GM12872 (cell line): ENCODE measurements around the gene METTL13.

ENCODE experiments used
- CTCF ChIP-seq: IDR thresholded peaks from 3 replicates; pipeline ENCODE4 v1.5.1; 2011; ENCODE audit warnings: low read depth, mild to moderate bottlenecking, low read length, moderate library complexity; ENCODE audit not compliant: insufficient read depth

Gene METTL13

DNA sequence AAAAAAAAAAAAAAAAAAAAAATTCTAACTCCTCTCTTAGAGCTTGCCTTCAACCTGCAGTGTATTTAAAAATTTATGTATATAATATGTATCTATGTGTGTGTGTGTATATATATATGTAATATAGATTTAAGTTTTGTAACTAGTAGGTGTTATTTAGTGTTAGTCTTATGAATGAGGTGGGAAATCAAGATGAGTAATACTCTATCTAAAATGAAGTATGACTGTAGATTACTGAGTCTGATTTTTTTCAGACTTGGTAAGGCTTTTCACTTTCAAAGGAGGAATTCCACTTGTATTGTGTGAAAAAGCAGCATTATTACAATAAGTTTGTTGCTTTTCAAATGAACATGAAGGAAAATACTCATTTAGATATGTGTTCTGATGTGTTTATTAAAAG, 54.4 kb downstream of the METTL13 start:
- TF ChIP-seq CTCF = no peak

- no peak for TF ChIP-seq CTCF
Observed at GRCh38 chr1:171841050-171841910, 59.8 kb downstream of the METTL13 start, which contains the start of gene DNM3. TSS of gene DNM3 (plus strand) at chr1:171841498. CDS start at chr1:171841657, 159 bp downstream.

DNA sequence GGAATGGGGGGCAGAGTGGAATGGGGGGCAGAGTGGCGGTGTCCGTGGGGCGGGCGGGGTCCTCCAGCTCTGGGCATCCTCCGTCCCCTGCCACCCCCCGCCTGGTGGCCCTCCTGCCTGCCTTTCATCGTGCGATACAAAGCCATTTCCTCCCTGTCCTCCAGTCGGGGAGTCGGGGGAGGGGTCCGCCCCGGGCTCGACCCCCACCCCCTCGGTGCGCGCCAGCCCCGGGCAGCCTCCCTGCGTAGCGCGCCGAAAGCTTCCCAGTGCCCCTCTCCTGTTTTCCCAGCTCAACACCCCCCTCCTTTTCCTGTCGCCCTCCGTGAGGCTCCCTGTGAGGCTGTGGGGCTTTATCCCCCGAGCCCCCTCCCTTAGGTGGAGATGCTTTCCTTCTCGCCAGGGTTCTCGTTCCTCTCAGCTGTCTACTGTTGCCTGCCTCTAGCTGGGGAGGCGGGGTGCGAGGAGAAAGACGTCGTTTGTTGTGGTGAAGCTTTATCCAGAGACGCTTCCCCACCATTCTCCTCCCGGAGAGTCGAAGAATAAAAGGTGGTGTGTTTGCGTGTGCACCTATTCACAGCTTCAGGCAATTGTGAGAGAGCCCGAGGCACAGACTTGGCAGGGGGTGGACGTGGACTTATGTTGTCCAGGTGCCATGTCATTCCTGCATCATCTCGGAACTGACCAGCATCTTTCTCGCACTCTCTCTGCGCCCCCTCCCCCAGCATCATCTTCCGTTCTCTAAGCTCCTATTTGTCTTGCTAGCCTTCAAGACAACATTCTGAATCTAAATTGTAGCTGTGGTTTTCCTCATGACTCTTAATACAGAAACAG, 60.7 kb downstream of the METTL13 start:
- no peak for TF ChIP-seq CTCF

GRCh38 chr1:171844381-171844780, 62.9 kb downstream of the METTL13 start:
- TF ChIP-seq CTCF = no peak

GRCh38 chr1:171845998-171846397, 64.5 kb downstream of the METTL13 start:
- TF ChIP-seq CTCF = no peak
